ENCODE results near the gene KRTAP4-3.
"Not testable (repeated sequence)": the region's sequence is repeated elsewhere in the genome, so short reads cannot be mapped to it uniquely, and the experiment has no call there.

KRTAP4-3 gene

GRCh38 chr17:41150026-41150425 is 18.0 kb downstream of the KRTAP4-3 start:
- no peak for DNase-seq

GRCh38 chr17:41149652-41149985 is 18.4 kb downstream of the KRTAP4-3 start, which contains the start of gene KRTAP4-5:
Gene KRTAP4-5, minus strand, starts transcription at chr17:41149825. Its CDS starts 58 bp downstream, at chr17:41149767.
- no peak for DNase-seq

GRCh38 chr17:41148971-41149651 is 18.9 kb downstream of the KRTAP4-3 start:
- not testable (repeated sequence) for DNase-seq

- no peak for DNase-seq
Measured at GRCh38 chr17:41147531-41148204, 20.4 kb downstream of the KRTAP4-3 start.

GRCh38 chr17:41145261-41145660 is 22.8 kb downstream of the KRTAP4-3 start:
- no peak for DNase-seq

- no peak for DNase-seq
Measured at GRCh38 chr17:41144846-41145245, 23.2 kb downstream of the KRTAP4-3 start.

GRCh38 chr17:41141361-41141760 is 26.7 kb downstream of the KRTAP4-3 start:
- DNase-seq, result no peak

- no peak for DNase-seq
Measured at GRCh38 chr17:41140360-41141131, 27.5 kb downstream of the KRTAP4-3 start, which contains the start of gene KRTAP4-6. Gene KRTAP4-6, minus strand, starts transcription at chr17:41140544. Its CDS starts 57 bp downstream, at chr17:41140487.

GRCh38 chr17:41139865-41140264 is 28.2 kb downstream of the KRTAP4-3 start:
- not testable (repeated sequence) for DNase-seq

GRCh38 chr17:41133880-41134735 is 33.9 kb downstream of the KRTAP4-3 start:
- no peak for DNase-seq

- no peak for DNase-seq
Measured at GRCh38 chr17:41131979-41132378, 36.0 kb downstream of the KRTAP4-3 start.

- no peak for DNase-seq
Measured at GRCh38 chr17:41127371-41127770, 40.6 kb downstream of the KRTAP4-3 start.

GRCh38 chr17:41126412-41126811 is 41.6 kb downstream of the KRTAP4-3 start:
- no peak for DNase-seq

- no peak for DNase-seq
Measured at GRCh38 chr17:41125064-41125463, 43.0 kb downstream of the KRTAP4-3 start.

- DNase-seq, result not testable (repeated sequence)
Measured at GRCh38 chr17:41123991-41124371, 44.0 kb downstream of the KRTAP4-3 start, which contains the start of gene KRTAP4-12. Gene KRTAP4-12, minus strand, starts transcription at chr17:41124182. Its CDS starts 60 bp downstream, at chr17:41124122.

GRCh38 chr17:41123292-41123990 is 44.6 kb downstream of the KRTAP4-3 start:
- not testable (repeated sequence) for DNase-seq

GRCh38 chr17:41121742-41122141 is 46.3 kb downstream of the KRTAP4-3 start:
- DNase-seq, result no peak

GRCh38 chr17:41119696-41120690 is 48.0 kb downstream of the KRTAP4-3 start:
- DNase-seq, result not testable (repeated sequence)

- DNase-seq, result no peak
Measured at GRCh38 chr17:41118721-41119120, 49.3 kb downstream of the KRTAP4-3 start.

GRCh38 chr17:41117846-41118386 is 50.1 kb downstream of the KRTAP4-3 start, which contains the start of gene KRTAP4-11:
Gene KRTAP4-11, minus strand, starts transcription at chr17:41118373. Its CDS starts 58 bp downstream, at chr17:41118315.
- DNase-seq, result not testable (repeated sequence)
